Thyroid gland (tissue), 4 donors: ENCODE measurements around the gene VIT. TPM values are rescaled to one million over a fixed set of nuclear protein-coding genes. Genes with fewer than 3 reads are reported as not detected.
"Not testable (repeated sequence)": the region's sequence is repeated elsewhere in the genome, so short reads cannot be mapped to it uniquely, and the experiment has no call there.

Experiments
- DNase-seq, 2 donors: peaks; one replicate each; pipeline ENCODE4 v3.0.0-alpha.2; 2019
- H3K27ac ChIP-seq, 3 donors: fragments of 200-600 bp; sonication (generic); 1 replicate in 2 of 3; 2 replicates in 1 of 3; pipeline ENCODE4 v1.5.1; 2016 to 2019; ENCODE audit warnings: mild to moderate bottlenecking in 1 of 3, moderate library complexity in 1 of 3
- H3K27me3 ChIP-seq: fragments of 200-600 bp; sonication (generic); one replicate; pipeline ENCODE4 v1.5.1; 2019
- H3K36me3 ChIP-seq, 2 donors: fragments of 200-600 bp; sonication (generic); one replicate each; pipeline ENCODE4 v1.5.1; 2016 to 2019
- H3K4me1 ChIP-seq, 2 donors: fragments of 200-600 bp; sonication (generic); one replicate each; pipeline ENCODE4 v1.5.1; 2017 to 2019
- H3K4me3 ChIP-seq, 3 donors: fragments of 200-600 bp; sonication (generic); replicated peaks in 1 of 3; 1 replicate in 2 of 3; 2 replicates in 1 of 3; pipeline ENCODE4 v1.5.1; 2016; ENCODE audit warnings: mild to moderate bottlenecking in 1 of 3
- H3K9me3 ChIP-seq: fragments of 200-600 bp; sonication (generic); one replicate; pipeline ENCODE4 v1.5.1; 2017
- POLR2A ChIP-seq, 2 donors: fragments of 450-650 bp; IDR thresholded peaks; one replicate each; pipeline ENCODE4 v1.6.1; 2017; ENCODE audit warnings: antibody characterized with exemption in 2 of 2, mild to moderate bottlenecking in 2 of 2, moderate library complexity in 1 of 2
- WGBS, 2 donors: methylation state at CpG; one replicate each; pipeline ENCODE4 v1.1.5; 2017; 5-methylcytosine and 5-hydroxymethylcytosine counted together
- intact Hi-C: fragments of 100-400 bp; cut with DNase I; formaldehyde crosslinking; loops from one replicate; pipeline ENCODE4 v1.15.1; 2023
- total RNA-seq, 4 donors: library from RNA; depleted of rRNA; stranded (reverse); fragments of >200 nt; gene quantifications; one replicate each; pipeline ENCODE4 v1.2.3, GENCODE V29; 2016
- TF ChIP-seq, protein P1 (sequence below), 6 experiments: fragments of 200-600 bp in 3 of 6; fragments of 450-650 bp in 3 of 6; sonication (generic) in 3 of 6; IDR thresholded peaks; one replicate each; pipeline ENCODE4 v1.5.1; 2016 to 2019; ENCODE audit warnings: antibody characterized with exemption in 6 of 6, mild to moderate bottlenecking in 2 of 6, inconsistent platforms in 1 of 6, moderate library complexity in 1 of 6

VIT gene
- total RNA-seq, 4 donors from 2014 or later: 9.4 to 24.7 (median 20.6) TPM

GRCh38 chr2:36823862-36824261 is 127.4 kb downstream of the VIT start:
- Histone ChIP-seq H3K27me3 (no peaks in the 10 kb centered on the region), H3K4me1 (peaks cover 8 to 12% of the 10 kb centered on the region in 2 donors), H3K27ac (no peak overlapping the region), H3K36me3 (no peaks in the 10 kb centered on the region), H3K4me3 (no peak overlapping the region), H3K9me3 (no peaks in the 10 kb centered on the region)
- 88 to 89% methylated on average over 10 of the region's 10 CpGs for WGBS, 2 donors
- intact Hi-C loops: no loop called here
- no peak for DNase-seq
- TF ChIP-seq, protein P1, sequence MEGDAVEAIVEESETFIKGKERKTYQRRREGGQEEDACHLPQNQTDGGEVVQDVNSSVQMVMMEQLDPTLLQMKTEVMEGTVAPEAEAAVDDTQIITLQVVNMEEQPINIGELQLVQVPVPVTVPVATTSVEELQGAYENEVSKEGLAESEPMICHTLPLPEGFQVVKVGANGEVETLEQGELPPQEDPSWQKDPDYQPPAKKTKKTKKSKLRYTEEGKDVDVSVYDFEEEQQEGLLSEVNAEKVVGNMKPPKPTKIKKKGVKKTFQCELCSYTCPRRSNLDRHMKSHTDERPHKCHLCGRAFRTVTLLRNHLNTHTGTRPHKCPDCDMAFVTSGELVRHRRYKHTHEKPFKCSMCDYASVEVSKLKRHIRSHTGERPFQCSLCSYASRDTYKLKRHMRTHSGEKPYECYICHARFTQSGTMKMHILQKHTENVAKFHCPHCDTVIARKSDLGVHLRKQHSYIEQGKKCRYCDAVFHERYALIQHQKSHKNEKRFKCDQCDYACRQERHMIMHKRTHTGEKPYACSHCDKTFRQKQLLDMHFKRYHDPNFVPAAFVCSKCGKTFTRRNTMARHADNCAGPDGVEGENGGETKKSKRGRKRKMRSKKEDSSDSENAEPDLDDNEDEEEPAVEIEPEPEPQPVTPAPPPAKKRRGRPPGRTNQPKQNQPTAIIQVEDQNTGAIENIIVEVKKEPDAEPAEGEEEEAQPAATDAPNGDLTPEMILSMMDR (IDR thresholded peaks at IDR 0.05): no peak
- no peak for TF ChIP-seq POLR2A (IDR thresholded peaks at IDR 0.05)

GRCh38 chr2:36824273-36824672 is 127.8 kb downstream of the VIT start:
- Histone ChIP-seq H3K4me3 (no peak overlapping the region), H3K27me3 (no peaks in the 10 kb centered on the region), H3K9me3 (no peaks in the 10 kb centered on the region), H3K36me3 (no peaks in the 10 kb centered on the region), H3K4me1 (peaks cover 8 to 12% of the 10 kb centered on the region in 2 donors), H3K27ac (no peak overlapping the region)
- DNase-seq: no peak
- 69 to 72% methylated on average over 7 of the region's 7 CpGs for WGBS, 2 donors
- intact Hi-C loops: no loop called here
- no peak for TF ChIP-seq POLR2A (IDR thresholded peaks at IDR 0.05)
- TF ChIP-seq, protein P1 (IDR thresholded peaks at IDR 0.05): no peak

DNA sequence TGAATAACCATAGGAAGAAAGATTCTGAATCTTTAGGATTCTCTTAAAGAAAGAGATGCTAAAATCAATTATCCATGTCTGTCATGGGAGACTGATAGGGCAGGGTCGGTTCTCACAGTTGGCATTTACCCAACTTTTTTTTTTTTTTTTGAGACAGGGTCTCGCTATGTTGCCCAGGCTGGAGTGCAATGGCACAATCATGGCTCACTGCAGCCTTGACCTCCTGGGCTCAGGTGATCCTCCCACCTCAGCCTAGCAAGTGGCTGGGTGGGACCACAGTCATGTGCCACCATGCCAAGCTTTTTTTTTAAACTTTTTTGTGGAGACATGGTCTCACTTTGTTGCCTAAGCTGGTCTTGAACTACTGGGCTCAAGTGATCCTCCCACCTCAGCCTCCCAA is 128.2 kb downstream of the VIT start:
- H3K4me3 ChIP-seq, H3K36me3 ChIP-seq, H3K27me3 ChIP-seq, H3K9me3 ChIP-seq, intact Hi-C loops, DNase-seq, H3K27ac ChIP-seq: not testable (repeated sequence)
- 65 to 84% methylated on average over 2 of the region's 2 CpGs for WGBS, 2 donors
- peaks cover 8 to 12% of the 10 kb centered on the region in 2 donors for H3K4me1 ChIP-seq

GRCh38 chr2:36831185-36831584 is 134.7 kb downstream of the VIT start:
- H3K36me3 ChIP-seq: no peaks in the 10 kb centered on the region
- TF ChIP-seq POLR2A (IDR thresholded peaks at IDR 0.05): no peak
- TF ChIP-seq, protein P1 (IDR thresholded peaks at IDR 0.05): no peak
- H3K27me3 ChIP-seq: no peaks in the 10 kb centered on the region
- no peaks in the 10 kb centered on the region for H3K9me3 ChIP-seq
- intact Hi-C loops: no loop called here
- H3K4me3 ChIP-seq: no peak overlapping the region
- no peak for DNase-seq
- no peak overlapping the region for H3K27ac ChIP-seq
- 63 to 81% methylated on average over 1 of the region's 1 CpG for WGBS, 2 donors
- H3K4me1 ChIP-seq: no peaks in the 10 kb centered on the region

GRCh38 chr2:36834203-36834602 is 137.7 kb downstream of the VIT start:
- TF ChIP-seq POLR2A (IDR thresholded peaks at IDR 0.05): no peak
- intact Hi-C loops: no loop called here
- no peak for DNase-seq
- Histone ChIP-seq H3K27ac (no peak overlapping the region), H3K27me3 (no peaks in the 10 kb centered on the region), H3K36me3 (no peaks in the 10 kb centered on the region), H3K9me3 (no peaks in the 10 kb centered on the region), H3K4me3 (no peak overlapping the region), H3K4me1 (no peaks in the 10 kb centered on the region)
- 84 to 95% methylated on average over 2 of the region's 2 CpGs for WGBS, 2 donors

DNA sequence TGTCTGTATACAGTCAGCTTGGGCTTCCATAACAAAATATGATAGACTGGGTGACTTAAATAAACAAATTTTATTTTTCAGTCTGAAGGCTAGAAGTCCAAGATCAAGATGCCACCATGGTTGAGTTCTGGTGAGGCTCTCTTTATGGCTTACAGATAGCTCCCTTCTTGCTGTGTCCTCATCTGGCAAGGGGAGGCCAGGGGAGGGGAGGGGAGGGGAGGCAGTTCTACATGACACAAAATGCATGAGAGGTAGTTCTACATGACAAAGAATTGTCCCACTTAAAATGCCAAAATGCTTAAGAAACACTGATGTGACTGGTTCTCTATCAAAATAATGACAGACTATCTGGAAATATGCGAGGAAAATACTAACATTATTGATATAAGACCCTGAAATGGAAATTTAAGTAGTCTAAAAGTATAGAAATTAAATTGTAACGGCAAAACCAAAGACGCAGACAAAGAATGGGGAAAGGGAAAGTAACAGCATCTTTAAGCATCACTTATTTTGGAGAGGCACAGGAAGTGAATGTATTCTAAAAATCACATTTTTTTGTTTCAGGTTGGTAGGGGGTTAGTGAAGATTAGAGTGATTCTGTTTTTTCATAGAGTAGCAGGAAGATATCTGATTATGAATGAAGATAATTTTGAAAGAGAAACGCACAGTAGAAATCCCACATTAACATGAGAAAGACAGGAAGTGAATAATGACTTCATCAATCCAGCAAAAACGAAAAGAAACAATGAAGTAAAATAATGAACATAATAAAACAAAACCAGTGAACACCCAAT is 138.4 kb downstream of the VIT start:
- intact Hi-C loops: no loop called here
- TF ChIP-seq, protein P1 (IDR thresholded peaks at IDR 0.05): no peak
- no peak for TF ChIP-seq POLR2A (IDR thresholded peaks at IDR 0.05)
- H3K4me3 ChIP-seq: no peak overlapping the region
- H3K36me3 ChIP-seq: no peaks in the 10 kb centered on the region
- no peaks in the 10 kb centered on the region for H3K4me1 ChIP-seq
- no peaks in the 10 kb centered on the region for H3K27me3 ChIP-seq
- H3K27ac ChIP-seq: no peak overlapping the region
- H3K9me3 ChIP-seq: no peaks in the 10 kb centered on the region
- no peak for DNase-seq
- 39 to 46% methylated on average over 5 of the region's 5 CpGs for WGBS, 2 donors
